GM12873 (cell line): Measurements from ENCODE around the gene CD2.

ENCODE experiments used
- CTCF ChIP-seq: IDR thresholded peaks from 2 replicates; pipeline ENCODE4 v1.5.1; 2012; ENCODE audit warnings: low read depth, mild to moderate bottlenecking, moderate library complexity, low read length, control low read depth; ENCODE audit not compliant: insufficient read depth; ENCODE audit errors: missing control alignments

CD2 gene

GRCh38 chr1:116754198-116754977 lies at the start of gene CD2:
Gene CD2, plus strand, starts transcription at chr1:116754430. Its CDS starts 63 bp downstream, at chr1:116754493.
- no peak for TF ChIP-seq CTCF

DNA sequence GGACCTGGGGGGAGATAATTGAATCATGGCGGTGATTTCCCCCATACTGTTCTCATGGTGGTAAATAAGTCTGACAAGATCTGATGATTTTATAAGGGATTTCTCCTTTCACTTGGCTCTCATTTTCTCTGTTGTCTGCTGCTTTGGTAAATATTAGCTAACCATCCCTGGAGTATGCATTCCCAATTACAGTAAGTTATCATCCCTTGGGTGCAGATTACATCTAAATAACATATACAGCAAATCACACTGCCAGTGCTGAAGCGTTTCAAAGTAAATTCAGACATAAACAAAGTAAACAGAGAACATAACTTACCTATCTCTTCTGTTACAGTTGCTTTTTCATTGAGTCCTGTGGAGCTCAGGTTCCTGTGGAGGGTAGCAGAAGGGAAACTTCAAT lies 48.1 kb upstream of the CD2 start:
- TF ChIP-seq CTCF = no peak

DNA sequence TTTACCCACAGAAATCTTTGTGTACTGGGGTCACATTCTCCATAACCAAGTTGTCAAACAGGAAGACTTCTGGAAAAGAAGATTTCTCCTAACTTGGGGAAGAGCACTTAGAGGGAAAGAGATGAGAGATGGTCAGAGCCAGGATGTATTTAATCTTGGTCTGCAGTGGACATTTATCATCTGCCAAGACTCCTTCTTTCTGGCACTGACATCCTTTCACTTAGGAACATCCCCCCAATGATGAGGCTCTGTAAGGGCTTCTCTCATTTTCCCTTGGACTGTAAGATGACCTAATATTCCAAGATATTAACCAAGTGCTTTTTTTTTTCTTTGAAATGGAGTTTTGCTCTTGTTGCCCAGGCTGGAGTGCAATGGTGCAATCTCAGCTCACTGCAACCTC lies 47.4 kb upstream of the CD2 start:
- TF ChIP-seq CTCF = no peak

GRCh38 chr1:116708255-116708900 lies 45.9 kb upstream of the CD2 start:
- no peak for TF ChIP-seq CTCF

DNA sequence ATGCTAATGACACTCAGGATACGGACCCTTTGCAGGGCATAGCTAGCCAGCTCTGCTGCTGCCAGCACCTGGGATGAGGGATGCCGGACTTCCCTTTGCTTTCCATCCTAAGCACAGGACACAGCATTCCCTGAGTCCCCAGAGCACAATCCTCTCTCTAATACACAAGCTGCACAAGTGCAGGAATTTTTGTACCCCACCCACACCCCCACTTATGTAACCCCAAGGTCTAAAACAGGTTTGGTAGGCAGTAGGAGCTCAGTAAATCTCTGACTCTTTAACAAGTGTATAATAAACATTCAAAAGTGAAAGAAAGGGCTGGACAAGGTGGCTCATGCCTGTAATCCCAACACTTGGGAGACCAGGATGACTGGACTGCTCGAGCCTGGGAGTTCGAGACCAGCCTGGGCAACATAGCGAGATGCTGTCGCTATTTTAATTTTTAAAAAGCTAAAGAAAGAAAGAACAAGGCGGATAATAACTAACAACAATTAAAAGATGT lies 44.5 kb upstream of the CD2 start:
- no peak for TF ChIP-seq CTCF

- no peak for TF ChIP-seq CTCF
Measured at GRCh38 chr1:116710420-116711262, 43.6 kb upstream of the CD2 start.

- no peak for TF ChIP-seq CTCF
Measured at GRCh38 chr1:116711263-116711840, 42.9 kb upstream of the CD2 start.
